Neural progenitor cell (in vitro differentiated cells): Measurements from ENCODE around the gene TCERG1L.

Source experiments
- CTCF ChIP-seq: fragments of 200-600 bp; sonication (generic); IDR thresholded peaks from 2 replicates; pipeline ENCODE4 v1.5.1; 2017; ENCODE audit warnings: antibody characterized with exemption, mild to moderate bottlenecking
- EZH2 ChIP-seq: fragments of 200-600 bp; sonication (generic); IDR thresholded peaks from 2 replicates; pipeline ENCODE4 v1.6.1; 2017; ENCODE audit warnings: antibody characterized with exemption, mild to moderate bottlenecking, moderate library complexity
- EZH2phosphoT487 ChIP-seq: fragments of 200-600 bp; sonication (generic); IDR thresholded peaks from 2 replicates; pipeline ENCODE4 v1.6.1; 2017; ENCODE audit warnings: antibody characterized with exemption

- no peak for TF ChIP-seq CTCF
- peak; percentile 45 for TF ChIP-seq EZH2phosphoT487
- peak; percentile 75 for TF ChIP-seq EZH2
Observed at GRCh38 chr10:131310551-131311401, 745 bp downstream of the TCERG1L start.
